Measurements from ENCODE around the gene INPP5A.

- TF ChIP-seq EZH2 (IDR thresholded peaks at IDR 0.05; ENCODE audit: low read length, unreplicated experiment) (no peak), EZH2phosphoT487 (IDR thresholded peaks at IDR 0.05; ENCODE audit: borderline replicate concordance, low read length) (no peak), CTCF (conservative IDR thresholded peaks at IDR 0.05; ENCODE audit: low read depth, low read length) (no peak)
These were observed 25.5 kb upstream of the INPP5A start for GRCh38 chr10:132512052-132512442.

Data from PC-3 (cell line).